Muscle of back (tissue), 11 donors: ENCODE data around the gene TSPAN4. TPM values are rescaled to one million over a fixed set of nuclear protein-coding genes. Genes with fewer than 3 reads are reported as not detected.
A peak's percentile ranks its signal among the peaks of the same experiment; 100 is the strongest.

Source experiments
- DNase-seq, 3 donors: peaks; one replicate each; pipeline versions ENCODE4 v3.0.0 to v3.0.0-alpha.2; 2013
- polyA plus RNA-seq, 10 donors: library from polyadenylated mRNA; unstranded; fragments of 120-200 nt; gene quantifications; one replicate each; pipeline ENCODE4 v1.2.1, GENCODE V29; 2013; ENCODE audit not compliant: insufficient read length in 10 of 10

The TSPAN4 gene
- polyA plus RNA-seq, 10 donors = 41.1 to 72.2 (median 49.6) TPM

DNA sequence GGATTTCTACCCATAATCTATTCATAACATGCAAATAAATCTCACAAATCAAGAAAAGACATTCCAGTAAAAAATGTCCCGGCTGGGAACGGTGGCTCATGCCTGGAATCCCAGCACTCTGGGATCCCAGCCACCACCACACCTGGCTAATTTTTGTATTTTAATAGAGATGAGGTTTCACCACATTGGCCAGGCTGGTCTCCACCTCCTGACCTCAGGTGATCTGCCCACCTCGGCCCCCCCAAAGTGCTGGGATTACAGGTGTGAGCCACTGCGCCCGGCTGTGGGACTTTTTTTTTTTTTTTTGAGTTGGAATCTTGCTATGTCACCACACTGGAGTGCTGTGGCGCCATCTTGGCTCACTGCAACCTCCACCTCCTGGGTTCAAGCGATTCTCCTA lies 63.3 kb downstream of the TSPAN4 start:
- no peak for DNase-seq

DNA sequence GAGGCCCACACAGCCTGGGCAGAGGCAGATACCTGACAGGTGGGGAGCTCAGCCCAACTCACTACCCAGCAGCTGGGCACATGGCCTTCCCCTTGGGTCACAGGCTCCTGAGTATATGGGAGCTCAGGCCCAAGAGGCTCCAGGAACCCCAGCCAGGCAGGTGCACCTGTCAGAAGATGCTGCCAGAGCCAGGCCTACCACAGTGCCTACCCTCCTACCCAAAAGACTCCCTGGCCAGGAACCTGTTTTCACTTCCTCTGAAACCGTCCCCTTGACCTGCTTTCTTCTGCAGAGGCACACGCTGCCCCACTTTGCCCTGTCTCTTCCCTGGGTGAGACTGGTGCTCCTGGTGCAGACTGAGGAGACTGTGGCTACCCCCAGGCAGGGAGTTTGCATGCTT lies 65.0 kb downstream of the TSPAN4 start:
- DNase-seq = no peak

DNA sequence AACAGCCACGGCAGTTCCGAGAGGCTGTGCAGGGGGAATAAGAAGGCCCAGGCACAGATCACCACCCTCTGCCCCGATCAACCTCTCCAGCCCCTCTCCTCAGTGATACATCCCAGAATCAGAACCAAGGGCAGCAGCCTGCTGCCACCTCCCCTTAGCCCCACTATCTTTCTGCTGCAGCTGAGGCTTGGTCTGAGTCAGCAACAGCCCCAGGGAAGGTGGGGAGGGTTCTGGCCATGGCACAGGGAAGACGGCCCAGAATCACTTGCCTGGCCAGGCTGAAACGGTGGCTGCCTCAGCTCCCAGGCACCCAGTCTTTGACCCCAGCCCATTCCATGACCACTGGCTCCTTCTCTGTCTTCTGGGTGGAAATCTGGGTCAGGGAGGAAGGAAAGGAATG lies 65.6 kb downstream of the TSPAN4 start:
- no peak for DNase-seq

- DNase-seq = no peak
These were observed 66.8 kb downstream of the TSPAN4 start for GRCh38 chr11:909406-909805.

DNA sequence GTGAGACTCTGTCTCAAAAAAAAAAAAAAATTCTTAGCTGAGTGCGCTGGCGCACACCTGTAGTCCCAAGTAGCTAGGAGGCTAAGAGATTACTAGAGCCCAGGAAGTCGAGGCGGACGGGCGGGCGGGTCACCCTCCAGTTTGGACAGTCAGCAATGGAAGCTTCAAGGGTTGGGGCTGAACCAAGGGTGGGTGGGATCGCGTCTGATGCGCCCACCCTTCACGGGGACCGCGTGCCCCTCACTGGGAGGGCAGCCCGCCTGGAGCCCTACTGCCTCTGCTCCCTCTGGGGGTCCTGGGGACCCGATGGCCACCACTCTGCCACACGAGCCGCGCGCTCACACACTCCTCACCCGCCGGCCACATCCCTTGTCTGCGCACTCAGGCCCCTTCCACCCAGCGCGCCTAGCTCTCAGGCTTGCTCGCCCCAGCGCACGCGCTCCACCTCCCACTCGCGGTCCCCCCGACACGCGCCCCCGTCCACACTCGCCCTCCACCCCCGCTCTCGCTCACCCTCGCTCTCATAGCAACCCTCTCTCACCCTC lies 67.5 kb downstream of the TSPAN4 start:
- no peak for DNase-seq

DNA sequence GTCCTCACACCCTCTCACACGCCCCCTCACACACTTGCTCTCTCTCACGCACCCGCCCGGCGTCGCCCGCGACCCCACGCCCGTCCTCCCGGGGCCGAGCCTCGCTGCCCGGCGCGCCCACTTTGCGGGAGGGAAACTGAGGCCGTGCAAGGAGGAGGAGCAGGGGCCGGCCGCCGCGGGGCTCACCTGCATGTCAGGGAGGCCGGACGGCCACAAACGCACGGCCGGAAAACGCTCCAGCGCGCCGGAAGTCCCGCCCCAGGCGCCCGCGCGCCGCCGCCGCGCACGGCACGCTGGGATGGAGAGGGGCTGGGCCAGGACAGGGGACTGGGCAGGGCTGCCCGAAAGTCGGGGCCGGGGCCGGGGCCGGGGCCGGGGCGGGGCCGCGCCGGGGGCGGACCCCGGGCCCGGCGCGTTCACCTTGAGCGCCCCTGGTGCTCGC lies 68.0 kb downstream of the TSPAN4 start, which contains the start of gene CHID1:
CHID1 (minus strand) TSS at position 222 of the 442 bp plus-strand sequence. CDS start 5,994 bp downstream, outside the sequence.
- DNase-seq = peak; percentile 79 to 95 (median 91)

DNA sequence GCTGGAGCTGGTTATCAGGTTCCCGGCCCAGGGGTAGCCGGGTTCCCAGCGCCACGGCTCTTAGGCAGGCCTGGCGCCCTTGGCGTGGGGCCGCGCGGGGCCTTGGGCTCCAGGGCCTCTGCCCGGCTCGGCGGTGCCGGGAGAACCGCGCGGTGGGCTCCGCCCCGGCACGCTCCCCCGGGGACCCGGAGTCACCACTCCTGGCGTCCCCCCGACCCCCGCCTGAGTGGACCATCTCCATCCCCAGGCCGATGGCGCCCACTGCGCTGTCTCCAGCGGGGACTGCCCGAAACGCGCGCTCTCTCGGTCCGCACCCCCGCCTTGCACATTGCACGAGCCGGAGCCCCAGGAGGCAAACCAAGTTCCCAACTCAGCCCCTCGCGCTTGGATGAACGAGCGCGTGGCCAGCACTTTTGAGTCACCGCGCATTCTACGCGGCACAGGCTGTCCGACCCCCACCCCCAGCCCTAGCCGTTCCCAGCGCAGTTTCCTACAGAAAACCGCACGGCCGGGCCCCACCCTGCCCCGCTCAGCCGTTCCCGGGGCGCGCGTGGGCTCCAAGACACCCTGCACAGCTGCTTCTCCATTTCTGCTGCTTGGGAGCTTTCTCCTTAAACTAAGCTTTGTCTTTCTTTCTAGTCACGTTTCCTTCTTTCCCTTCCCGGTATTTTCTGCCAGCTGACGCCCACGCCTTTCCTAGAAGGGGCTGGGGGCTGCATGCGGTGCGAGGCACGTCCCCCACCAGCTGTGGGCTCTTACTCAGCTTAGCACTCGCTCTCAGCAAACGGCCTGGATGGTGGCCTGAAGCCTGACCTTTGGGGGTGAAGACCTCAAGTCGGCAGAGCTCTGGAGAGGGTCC lies 68.6 kb downstream of the TSPAN4 start:
- DNase-seq = peak in 1 of 3 donors; percentile 86

DNA sequence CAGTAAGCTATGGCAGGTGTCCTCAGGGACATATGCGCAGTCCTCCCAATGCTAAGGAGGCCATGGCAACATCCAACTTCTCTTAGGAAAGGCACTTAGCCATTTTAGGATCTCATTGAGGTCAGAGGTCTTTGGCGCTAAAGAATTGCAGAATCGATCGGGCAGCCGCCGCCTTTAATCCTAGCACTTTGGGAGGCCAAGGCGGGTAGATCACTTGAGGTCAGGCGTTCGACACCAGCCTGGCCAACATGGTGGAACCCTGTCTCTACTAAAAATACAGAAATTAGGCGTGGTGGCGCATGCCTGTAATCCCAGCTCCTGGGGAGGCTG lies 69.2 kb downstream of the TSPAN4 start:
- no peak for DNase-seq

DNA sequence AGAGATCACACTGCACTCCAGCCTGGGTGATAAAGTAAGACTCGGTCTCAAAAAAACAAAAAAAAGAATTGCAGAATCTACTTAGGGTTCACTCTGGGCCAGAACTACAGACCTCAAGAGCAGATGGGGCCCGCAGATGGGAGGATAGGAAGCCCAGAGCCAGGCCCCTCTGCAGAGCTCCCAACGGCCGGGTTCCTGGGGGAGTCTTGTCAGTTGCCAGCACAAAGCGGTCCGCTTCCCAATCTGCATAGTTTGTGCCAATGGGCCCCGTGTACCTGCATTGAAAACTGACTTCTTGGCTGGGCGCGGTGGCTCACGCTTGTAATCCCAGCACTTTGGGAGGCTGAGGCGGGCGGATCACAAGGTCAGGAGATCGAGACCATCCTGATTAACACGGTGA lies 69.6 kb downstream of the TSPAN4 start:
- no peak for DNase-seq

DNA sequence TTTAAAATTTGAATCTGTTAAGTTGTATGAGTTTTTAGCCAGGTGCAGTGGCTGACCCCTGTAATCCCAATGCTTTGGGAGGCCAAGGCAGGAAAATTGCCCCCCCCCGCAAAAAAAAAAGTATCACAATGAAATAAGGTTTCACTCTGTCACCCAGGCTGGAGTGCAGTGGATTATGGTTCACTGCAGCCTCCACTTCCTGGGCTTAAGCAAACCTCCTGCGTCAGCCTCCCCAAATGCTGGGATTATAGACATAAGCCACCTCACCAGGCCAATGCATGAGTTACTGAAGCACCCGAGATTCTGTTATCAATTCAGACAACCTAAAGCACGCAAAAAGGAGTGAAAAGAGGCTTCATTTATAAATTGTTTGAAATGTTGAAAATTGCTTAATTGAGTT lies 70.4 kb downstream of the TSPAN4 start:
- no peak for DNase-seq

GRCh38 chr11:914204-914603 lies 71.6 kb downstream of the TSPAN4 start:
- no peak for DNase-seq

DNA sequence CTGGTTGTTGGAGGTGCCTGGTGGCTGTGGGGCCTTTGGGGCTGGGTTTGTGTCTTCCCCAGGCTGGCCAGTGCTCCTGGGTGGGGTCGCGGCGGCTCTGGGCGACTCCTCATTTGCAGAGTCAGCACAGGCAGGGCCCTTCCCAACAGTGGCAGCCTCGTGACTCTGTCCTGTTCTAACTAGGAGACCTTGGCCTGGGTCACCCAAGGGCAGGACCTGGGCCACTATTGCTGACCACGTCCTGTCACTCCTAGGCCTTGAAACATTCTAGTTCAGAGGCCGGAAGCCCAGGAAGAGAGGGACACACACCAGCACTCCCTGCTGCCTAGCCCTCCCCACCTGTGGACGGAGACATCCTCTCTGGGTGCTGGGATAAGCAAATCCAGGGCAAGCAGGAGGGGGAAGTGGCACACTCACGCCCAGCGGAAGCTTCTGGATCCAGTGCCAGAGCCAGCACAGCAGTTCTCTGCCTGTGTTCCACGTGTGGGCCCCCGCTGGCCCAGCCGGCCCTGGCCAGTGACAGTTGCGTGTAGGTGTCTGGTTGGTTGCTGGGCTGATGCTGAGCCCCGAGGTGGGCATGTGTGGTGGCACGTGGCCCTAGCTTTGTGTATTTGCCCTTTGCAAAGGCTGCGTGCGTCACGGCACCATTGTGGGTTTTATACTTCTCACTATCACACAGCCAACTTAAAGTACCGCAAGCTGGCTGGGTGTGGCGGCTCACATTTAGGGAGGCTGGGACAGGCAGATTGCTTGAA lies 72.3 kb downstream of the TSPAN4 start:
- DNase-seq = peak in 2 of 3 donors; percentile 26 to 55

Other genes with a start within 250 kb of the TSPAN4 start
- gene IRF7, start 226.9 kb upstream of the TSPAN4 start, polyA plus RNA-seq = 10 to 100 TPM in 4 of 10 donors, 1 to 10 TPM in 6; 6.3 to 13.1 (median 9.6) TPM
- gene CDHR5, start 217.9 kb upstream of the TSPAN4 start, polyA plus RNA-seq = 1 to 10 TPM in 7 of 10 donors, under 1 TPM in 3; 0.60 to 2.1 (median 1.2) TPM
- gene SCT, start 215.7 kb upstream of the TSPAN4 start, polyA plus RNA-seq = 100 to 1,000 TPM in 1 of 10 donors, 10 to 100 TPM in 9; 31.7 to 107 (median 61.3) TPM
- under 1 TPM; 0.23 to 0.90 (median 0.73) TPM for gene DRD4, start 205.6 kb upstream of the TSPAN4 start, polyA plus RNA-seq
- 10 to 100 TPM; 22.1 to 40.7 (median 29.2) TPM for gene DEAF1, start 147.6 kb upstream of the TSPAN4 start, polyA plus RNA-seq
- gene TMEM80, start 147.0 kb upstream of the TSPAN4 start, polyA plus RNA-seq = 10 to 100 TPM; 10.6 to 27.9 (median 16.7) TPM
- gene EPS8L2, start 136.6 kb upstream of the TSPAN4 start, polyA plus RNA-seq = 1 to 10 TPM; 1.5 to 9.0 (median 2.8) TPM
- 10 to 100 TPM; 55.0 to 92.1 (median 66.3) TPM for gene TALDO1, start 95.4 kb upstream of the TSPAN4 start, polyA plus RNA-seq
- 10 to 100 TPM; 30.5 to 49.5 (median 39.2) TPM for gene GATD1, start 65.4 kb upstream of the TSPAN4 start, polyA plus RNA-seq
- gene CEND1, start 52.8 kb upstream of the TSPAN4 start, polyA plus RNA-seq = 1 to 10 TPM in 1 of 10 donors, under 1 TPM in 9; 0.35 to 1.0 (median 0.60) TPM
- gene SLC25A22, start 44.6 kb upstream of the TSPAN4 start, polyA plus RNA-seq = 10 to 100 TPM in 6 of 10 donors, 1 to 10 TPM in 4; 9.0 to 16.8 (median 10.2) TPM
- 10 to 100 TPM in 1 of 10 donors, 1 to 10 TPM in 9; 4.4 to 10.5 (median 6.3) TPM for gene PIDD1, start 37.6 kb upstream of the TSPAN4 start, polyA plus RNA-seq
- gene RPLP2, start 32.9 kb upstream of the TSPAN4 start, polyA plus RNA-seq = 1,000 to 10,000 TPM; 1,394 to 1,882 (median 1,587) TPM
- gene PNPLA2, start 23.9 kb upstream of the TSPAN4 start, polyA plus RNA-seq = 10 to 100 TPM; 18.4 to 32.9 (median 27.9) TPM
- gene CRACR2B, start 14.9 kb upstream of the TSPAN4 start, polyA plus RNA-seq = 10 to 100 TPM in 6 of 10 donors, 1 to 10 TPM in 4; 8.2 to 16.0 (median 10.9) TPM
- gene CD151, start 9.9 kb upstream of the TSPAN4 start, polyA plus RNA-seq = 100 to 1,000 TPM; 113 to 161 (median 135) TPM
- 100 to 1,000 TPM in 6 of 10 donors, 10 to 100 TPM in 4; 69.6 to 159 (median 104) TPM for gene POLR2L, start 323 bp upstream of the TSPAN4 start, polyA plus RNA-seq
- gene CHID1, start 68.0 kb downstream of the TSPAN4 start, polyA plus RNA-seq = 10 to 100 TPM; 53.2 to 82.8 (median 64.0) TPM
- 10 to 100 TPM; 40.5 to 62.5 (median 49.2) TPM for gene AP2A2, start 83.0 kb downstream of the TSPAN4 start, polyA plus RNA-seq
- under 1 TPM; 0.08 to 0.46 (median 0.34) TPM for gene MUC6, start 193.9 kb downstream of the TSPAN4 start, polyA plus RNA-seq
- gene MUC2, start 232.0 kb downstream of the TSPAN4 start, polyA plus RNA-seq = under 1 TPM in 7 of 10 donors, not detected in 3; 0.01 to 0.09 (median 0.03) TPM